IMR-90 (cell line): ENCODE results near the gene DPYD. TPM values are rescaled to one million over a fixed set of nuclear protein-coding genes. Genes with fewer than 3 reads are reported as not detected.

Experiments
- ATAC-seq: fragments of 200-7000 bp; cut with Tn5 transposase; 2 replicates; pipeline ENCODE4 v1.9.1; 2020; ENCODE audit warnings: low read depth, mild to moderate bottlenecking, moderate library complexity
- BruUV-seq: library from RNA; stranded (reverse); fragments of 400-500 nt; replicated peaks from 2 replicates; lab custom pipeline; 2021; lab: Mats Ljungman, UMichigan
- CTCF ChIA-PET: fragments of 300-600 bp; formaldehyde crosslinking; extraction: SDS; loops from one replicate; lab custom pipeline; 2021; ENCODE audit warnings: antibody characterized with exemption; lab: Yijun Ruan, JAX
- POLR2A ChIA-PET: fragments of 300-600 bp; sonication (Branson Sonifier 250); formaldehyde crosslinking; loops from one replicate; lab custom pipeline; 2022; ENCODE audit warnings: antibody characterized with exemption; ENCODE audit not compliant: unreplicated experiment; lab: Charles Lee
- DNase-seq: peaks from one replicate; pipeline ENCODE4 v3.0.0; 2013
- H2AFZ ChIP-seq: replicated peaks from 2 replicates; pipeline ENCODE3; 2013; ENCODE audit warnings: low read length, mild to moderate bottlenecking; ENCODE audit not compliant: poor library complexity
- H2AK5ac ChIP-seq: 2 replicates; pipeline ENCODE4 v1.6.1; 2013; ENCODE audit warnings: low read depth, low read length, inconsistent platforms
- H2AK9ac ChIP-seq: replicated peaks from 2 replicates; pipeline ENCODE3; 2013; ENCODE audit warnings: mild to moderate bottlenecking, low read depth, low read length, moderate library complexity; ENCODE audit not compliant: poor library complexity
- H2BK120ac ChIP-seq: 2 replicates; pipeline ENCODE4 v1.6.1; 2013; ENCODE audit warnings: low read depth, low read length, inconsistent platforms
- H2BK15ac ChIP-seq: 3 replicates; pipeline ENCODE4 v1.6.1; 2013; ENCODE audit warnings: low read depth, low read length, inconsistent platforms
- H2BK20ac ChIP-seq: 2 replicates; pipeline ENCODE4 v1.6.1; 2013; ENCODE audit warnings: low read depth, mild to moderate bottlenecking, inconsistent platforms, low read length, moderate library complexity
- H2BK5ac ChIP-seq: 2 replicates; pipeline ENCODE4 v1.6.1; 2013; ENCODE audit warnings: mild to moderate bottlenecking, low read depth, low read length, inconsistent platforms; ENCODE audit not compliant: poor library complexity, severe bottlenecking
- H3K14ac ChIP-seq: replicated peaks from 2 replicates; pipeline ENCODE4 v1.6.1; 2013; ENCODE audit warnings: low read depth, low read length, inconsistent platforms
- H3K18ac ChIP-seq: 2 replicates; pipeline ENCODE4 v1.6.1; 2013; ENCODE audit warnings: low read depth, low read length, control low read depth
- H3K23ac ChIP-seq: 2 replicates; pipeline ENCODE4 v1.6.1; 2013; ENCODE audit warnings: low read depth, low read length, inconsistent platforms
- H3K27ac ChIP-seq: 2 replicates; pipeline ENCODE4 v1.5.1; 2013; ENCODE audit warnings: mild to moderate bottlenecking, control low read depth, low read length; ENCODE audit not compliant: insufficient read depth
- H3K27me3 ChIP-seq: 2 replicates; pipeline ENCODE4 v1.6.1; 2013; ENCODE audit warnings: low read length; ENCODE audit not compliant: control insufficient read depth, insufficient read depth
- H3K36me3 ChIP-seq: 2 replicates; pipeline ENCODE4 v1.6.1; 2013; ENCODE audit warnings: low read length, mixed read lengths; ENCODE audit not compliant: control insufficient read depth, insufficient read depth
- H3K4ac ChIP-seq: 2 replicates; pipeline ENCODE4 v1.6.1; 2013; ENCODE audit warnings: low read depth, low read length, inconsistent platforms
- H3K4me1 ChIP-seq: 2 replicates; pipeline ENCODE4 v1.6.1; 2013; ENCODE audit warnings: low read length, mixed read lengths; ENCODE audit not compliant: control insufficient read depth, insufficient read depth
- H3K4me2 ChIP-seq: 2 replicates; pipeline ENCODE4 v1.6.1; 2013; ENCODE audit warnings: low read depth, mild to moderate bottlenecking, control low read depth, low read length, moderate library complexity
- H3K4me3 ChIP-seq: 2 replicates; pipeline ENCODE4 v1.5.1; 2013; ENCODE audit warnings: low read depth, mild to moderate bottlenecking, control low read depth, low read length, moderate library complexity; ENCODE audit not compliant: insufficient read depth
- H3K56ac ChIP-seq: 2 replicates; pipeline ENCODE4 v1.6.1; 2013; ENCODE audit warnings: low read length, inconsistent platforms; ENCODE audit not compliant: insufficient read depth; ENCODE audit errors: extremely low read depth
- H3K79me1 ChIP-seq, 2 experiments: 2 replicates each; pipeline ENCODE4 v1.6.1; 2013; ENCODE audit warnings: low read length in 2 of 2, inconsistent platforms in 1 of 2, low read depth in 1 of 2
- H3K9ac ChIP-seq: 2 replicates; pipeline ENCODE4 v1.6.1; 2013; ENCODE audit warnings: low read depth, low read length, control low read depth
- H3K9me1 ChIP-seq: 2 replicates; pipeline ENCODE4 v1.6.1; 2013; ENCODE audit warnings: low read length, inconsistent platforms; ENCODE audit not compliant: insufficient read depth
- H3K9me3 ChIP-seq: 2 replicates; pipeline ENCODE4 v1.6.1; 2013; ENCODE audit warnings: low read length; ENCODE audit not compliant: control insufficient read depth, insufficient read depth
- H4K20me1 ChIP-seq: 2 replicates; pipeline ENCODE4 v1.6.1; 2013; ENCODE audit warnings: low read length, inconsistent platforms; ENCODE audit not compliant: insufficient read depth
- H4K5ac ChIP-seq: 2 replicates; pipeline ENCODE4 v1.6.1; 2013; ENCODE audit warnings: mild to moderate bottlenecking, low read depth, low read length, control low read depth
- H4K8ac ChIP-seq, 2 experiments: 2 replicates each; pipeline ENCODE4 v1.6.1; 2013; ENCODE audit warnings: low read depth in 2 of 2, low read length in 2 of 2, control low read depth in 1 of 2, inconsistent platforms in 1 of 2
- H4K91ac ChIP-seq: 2 replicates; pipeline ENCODE4 v1.6.1; 2013; ENCODE audit warnings: low read depth, low read length, inconsistent platforms; ENCODE audit not compliant: insufficient read depth
- FOS ChIP-seq: fragments of 150-350 bp; IDR thresholded peaks from 2 replicates; pipeline ENCODE4 v1.6.1; 2016; ENCODE audit warnings: low read depth, low read length
- MAFK ChIP-seq: IDR thresholded peaks from 2 replicates; pipeline ENCODE4 v1.6.1; 2012; ENCODE audit warnings: low read depth, low read length, improper control_type of control experiment
- WGBS, 2 experiments: methylation state at CpG; one replicate each; pipeline versions ENCODE4 v1.1.5 to v1.1.7; 2013; ENCODE audit warnings: missing lambda C conversion rate in 2 of 2; ENCODE audit not compliant: insufficient read length in 1 of 2; ENCODE audit errors: extremely low coverage in 2 of 2; 5-methylcytosine and 5-hydroxymethylcytosine counted together
- dilution Hi-C: fragments of 300-500 bp; cut with HindIII; formaldehyde crosslinking; loops from one replicate; pipeline ENCODE4 v1.14.3; 2018; ENCODE audit warnings: low sequenced_read_pairs; ENCODE audit not compliant: unreplicated experiment
- in situ Hi-C: fragments of 300-500 bp; cut with MboI; formaldehyde crosslinking; loops from 3 replicates; pipeline ENCODE4 v1.14.3; 2019; ENCODE audit warnings: low sequenced_read_pairs, inconsistent platforms, mixed read lengths
- intact Hi-C: fragments of 100-400 bp; cut with micrococcal nuclease; formaldehyde crosslinking; loops from 2 replicates; pipeline ENCODE4 v1.10.0; 2022
- polyA plus RNA-seq, 3 experiments: library from polyadenylated mRNA; depleted of rRNA; stranded (reverse); fragments of >200 nt; gene quantifications; 2 replicates each; pipeline ENCODE4 v1.2.3, GENCODE V29; 2012; ENCODE audit warnings: low replicate concordance in 1 of 3
- total RNA-seq: library from RNA; depleted of rRNA; stranded (reverse); fragments of >200 nt; gene quantifications from 2 replicates; pipeline ENCODE4 v1.2.3, GENCODE V29; 2012

DPYD gene
- total and polyA plus RNA-seq, 2 of the 4 experiments (the other 2 are of a cell fraction) = 9.3 to 47.3 TPM

DNA sequence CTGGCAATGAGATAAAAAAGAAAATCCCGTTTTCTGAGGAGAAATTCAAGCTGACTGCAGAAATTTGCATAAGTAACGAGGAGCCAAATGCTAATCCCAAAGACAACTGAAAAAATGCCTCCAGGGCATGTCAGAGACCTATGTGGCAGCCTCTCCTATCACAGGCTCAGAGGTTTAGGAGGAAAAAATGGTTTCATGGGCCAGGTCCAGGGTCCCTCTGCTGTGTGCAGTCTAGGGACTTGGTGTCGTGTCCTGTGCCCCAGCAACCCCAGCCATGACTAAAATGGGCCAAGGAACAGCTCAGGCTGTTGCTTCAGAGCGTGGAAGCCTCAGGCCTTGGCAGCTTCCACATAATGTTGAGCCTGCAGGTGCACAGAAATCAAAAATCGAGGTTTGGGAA is 456.5 kb downstream of the DPYD start:
- no peak overlapping the region for H4K91ac ChIP-seq
- in situ Hi-C loops = no loop called here

More for the DNA sequence above, 456.5 kb downstream of the DPYD start:
- Histone ChIP-seq H2AK9ac (no peak overlapping the region), H3K9me3 (peaks cover 4% of the 10 kb centered on the region; the same call in 1 of the 2 replicates), H2BK15ac (no peak overlapping the region), H4K8ac (no peak overlapping the region), H3K9me1 (no peaks in the 10 kb centered on the region), H3K14ac (no peak overlapping the region), H3K4ac (no peak overlapping the region), H3K27me3 (no peaks in the 10 kb centered on the region), H2AFZ (no peak overlapping the region), H4K5ac (no peak overlapping the region), H3K4me1 (no peaks in the 10 kb centered on the region), H2BK5ac (no peak overlapping the region), H3K18ac (no peak overlapping the region), H2BK120ac (no peak overlapping the region), H2BK20ac (no peak overlapping the region), H3K27ac (no peak overlapping the region), H3K4me3 (no peak overlapping the region), H4K20me1 (no peaks in the 10 kb centered on the region), H2AK5ac (no peak overlapping the region), H3K56ac (no peak overlapping the region), H3K79me1 (no peaks in the 10 kb centered on the region), H3K23ac (no peak overlapping the region), H3K9ac (no peak overlapping the region), H3K4me2 (no peak overlapping the region), H3K36me3 (no peaks in the 10 kb centered on the region)
- ATAC-seq = no peak
- dilution Hi-C loops = no loop called here
- DNase-seq = no peak
- 100% methylated on average over 2 of the region's 5 CpGs; no CpG with 5 or more reads in 1 of the 2 experiments for WGBS, 2 experiments
- no TSS peak for BruUV-seq
- intact Hi-C loops = no loop called here
- ChIA-PET CTCF (no interaction called here), POLR2A (no interaction called here)
- TF ChIP-seq MAFK = no peak
- no peak for TF ChIP-seq FOS
